ENCODE data around the gene NR6A1. TPM values are rescaled to one million over a fixed set of nuclear protein-coding genes. Genes with fewer than 3 reads are reported as not detected.

The NR6A1 gene
- total RNA-seq, 1 experiment from 2014 or later: 164 TPM

DNA sequence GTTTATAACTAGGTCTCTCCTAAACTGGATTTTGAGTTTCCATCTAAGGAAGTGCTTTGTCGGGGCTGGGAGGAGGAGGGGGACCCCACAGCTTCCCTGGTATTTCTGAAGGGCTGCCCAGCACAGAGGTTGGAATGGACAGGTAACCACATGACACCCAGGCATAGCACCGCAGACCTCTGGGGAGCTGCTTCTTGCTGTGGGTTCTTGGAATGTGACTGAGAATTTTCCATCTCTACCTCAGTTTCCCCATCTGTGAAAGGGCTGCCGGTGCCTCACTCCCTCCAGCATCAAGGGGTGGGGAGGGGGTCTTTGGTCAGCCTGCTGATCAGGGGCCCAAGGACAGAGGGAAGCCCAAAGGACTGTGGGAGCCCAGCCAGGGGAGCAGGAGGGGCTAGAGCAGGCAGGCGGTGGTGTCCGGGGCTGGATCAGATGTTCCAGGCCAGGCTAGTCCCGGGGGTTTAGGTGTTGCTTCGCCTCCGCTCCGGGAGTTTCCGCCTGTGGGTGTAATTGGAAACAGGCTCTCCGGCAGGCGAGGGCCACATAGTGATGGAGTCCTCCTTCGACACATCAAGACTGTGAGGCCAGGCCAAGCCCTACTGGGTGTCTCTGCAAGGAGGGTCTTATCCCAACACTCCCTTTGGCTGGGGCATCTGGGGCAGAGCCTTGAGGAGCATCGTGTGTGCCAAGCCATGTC is 9.1 kb upstream of the NR6A1 start:
- Mint-ChIP-seq H3K4me1 (peaks cover 26% of the 10 kb centered on the region), H3K27ac (no peak overlapping the region), H3K4me3 (peak overlapping the region; percentile 29; the same call in 1 of the 2 replicates), H3K27me3 (ENCODE audit: low read depth) (peaks cover 29% of the 10 kb centered on the region), H3K9me3 (no peaks in the 10 kb centered on the region), H3K36me3 (no peaks in the 10 kb centered on the region)
- POLR2A ChIA-PET: interaction anchor here (0.7 to 1.8 kb wide), 7 partner anchors 10 to 81 kb away, joined by 3 to 13 read pairs (median 4); partner anchors contain the start of genes ARPC5L, NR6A1, RPL35 and WDR38
- DNase-seq (ENCODE audit: low spot score) (peak; percentile 14), ATAC-seq (no peak)
- TF ChIP-seq GTF2I (CRISPR knock-in tag; conservative IDR thresholded peaks at IDR 0.05): no peak
- TF ChIP-seq, protein P1, sequence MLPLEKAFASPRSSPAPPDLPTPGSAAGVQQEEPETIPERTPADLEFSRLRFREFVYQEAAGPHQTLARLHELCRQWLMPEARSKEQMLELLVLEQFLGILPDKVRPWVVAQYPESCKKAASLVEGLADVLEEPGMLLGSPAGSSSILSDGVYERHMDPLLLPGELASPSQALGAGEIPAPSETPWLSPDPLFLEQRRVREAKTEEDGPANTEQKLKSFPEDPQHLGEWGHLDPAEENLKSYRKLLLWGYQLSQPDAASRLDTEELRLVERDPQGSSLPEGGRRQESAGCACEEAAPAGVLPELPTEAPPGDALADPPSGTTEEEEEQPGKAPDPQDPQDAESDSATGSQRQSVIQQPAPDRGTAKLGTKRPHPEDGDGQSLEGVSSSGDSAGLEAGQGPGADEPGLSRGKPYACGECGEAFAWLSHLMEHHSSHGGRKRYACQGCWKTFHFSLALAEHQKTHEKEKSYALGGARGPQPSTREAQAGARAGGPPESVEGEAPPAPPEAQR (CRISPR knock-in tag; IDR thresholded peaks at IDR 0.05): no peak
- TF ChIP-seq FOXK1 (CRISPR knock-in tag; IDR thresholded peaks at IDR 0.05): no peak
- TF ChIP-seq TCF7 (CRISPR knock-in tag; IDR thresholded peaks at IDR 0.05; ENCODE audit: low read depth): no peak
- TF ChIP-seq, protein P2, sequence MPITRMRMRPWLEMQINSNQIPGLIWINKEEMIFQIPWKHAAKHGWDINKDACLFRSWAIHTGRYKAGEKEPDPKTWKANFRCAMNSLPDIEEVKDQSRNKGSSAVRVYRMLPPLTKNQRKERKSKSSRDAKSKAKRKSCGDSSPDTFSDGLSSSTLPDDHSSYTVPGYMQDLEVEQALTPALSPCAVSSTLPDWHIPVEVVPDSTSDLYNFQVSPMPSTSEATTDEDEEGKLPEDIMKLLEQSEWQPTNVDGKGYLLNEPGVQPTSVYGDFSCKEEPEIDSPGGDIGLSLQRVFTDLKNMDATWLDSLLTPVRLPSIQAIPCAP (CRISPR knock-in tag; IDR thresholded peaks at IDR 0.05): no peak
- no peak for TF ChIP-seq SMAD4 (CRISPR knock-in tag; IDR thresholded peaks at IDR 0.05)
- no peak for TF ChIP-seq STAT6 (CRISPR knock-in tag; conservative IDR thresholded peaks at IDR 0.05; ENCODE audit: low read depth)
- TF ChIP-seq RELA (CRISPR knock-in tag; IDR thresholded peaks at IDR 0.05; ENCODE audit: borderline replicate concordance): no peak
- no peak for TF ChIP-seq ZNF232 (CRISPR knock-in tag; IDR thresholded peaks at IDR 0.05)
- TF ChIP-seq JAZF1 (CRISPR knock-in tag; IDR thresholded peaks at IDR 0.05): no peak
- TF ChIP-seq NFYB (CRISPR knock-in tag; conservative IDR thresholded peaks at IDR 0.05; ENCODE audit: low read depth): no peak
- no peak for TF ChIP-seq ZNF121 (CRISPR knock-in tag; IDR thresholded peaks at IDR 0.05)
- no peak for TF ChIP-seq NR3C1 (CRISPR knock-in tag; conservative IDR thresholded peaks at IDR 0.05; ENCODE audit: low read depth)
- no peak for TF ChIP-seq NR2C2 (CRISPR knock-in tag; IDR thresholded peaks at IDR 0.05)
- TF ChIP-seq GRHL2 (CRISPR knock-in tag; IDR thresholded peaks at IDR 0.05; ENCODE audit: insufficient replicate concordance, severe bottlenecking): no peak
- CTCF ChIA-PET: interaction anchor here (0.6 to 12.2 kb wide), 14 partner anchors 10 to 156 kb away, joined by 3 to 935 read pairs (median 4); partner anchors contain the start of genes NR6A1, RPL35 and WDR38

GRCh38 chr9:124779368-124780059 is 8.4 kb upstream of the NR6A1 start:
- TF ChIP-seq ZNF671 (CRISPR knock-in tag; IDR thresholded peaks at IDR 0.05) (no peak), ETV6 (CRISPR knock-in tag; IDR thresholded peaks at IDR 0.05) (no peak), FOXK1 (CRISPR knock-in tag; IDR thresholded peaks at IDR 0.05) (no peak)
- TF ChIP-seq, protein P3, sequence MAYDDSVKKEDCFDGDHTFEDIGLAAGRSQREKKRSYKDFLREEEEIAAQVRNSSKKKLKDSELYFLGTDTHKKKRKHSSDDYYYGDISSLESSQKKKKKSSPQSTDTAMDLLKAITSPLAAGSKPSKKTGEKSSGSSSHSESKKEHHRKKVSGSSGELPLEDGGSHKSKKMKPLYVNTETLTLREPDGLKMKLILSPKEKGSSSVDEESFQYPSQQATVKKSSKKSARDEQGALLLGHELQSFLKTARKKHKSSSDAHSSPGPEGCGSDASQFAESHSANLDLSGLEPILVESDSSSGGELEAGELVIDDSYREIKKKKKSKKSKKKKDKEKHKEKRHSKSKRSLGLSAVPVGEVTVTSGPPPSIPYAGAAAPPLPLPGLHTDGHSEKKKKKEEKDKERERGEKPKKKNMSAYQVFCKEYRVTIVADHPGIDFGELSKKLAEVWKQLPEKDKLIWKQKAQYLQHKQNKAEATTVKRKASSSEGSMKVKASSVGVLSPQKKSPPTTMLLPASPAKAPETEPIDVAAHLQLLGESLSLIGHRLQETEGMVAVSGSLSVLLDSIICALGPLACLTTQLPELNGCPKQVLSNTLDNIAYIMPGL (CRISPR knock-in tag; IDR thresholded peaks at IDR 0.05): no peak
- DNase-seq (ENCODE audit: low spot score) (peak; percentile 56), ATAC-seq (peak; percentile 57)
- Mint-ChIP-seq H3K27ac (peak overlapping the region; percentile 80), H3K4me3 (peak overlapping the region; percentile 45), H3K36me3 (no peaks in the 10 kb centered on the region), H3K27me3 (ENCODE audit: low read depth) (peaks cover 30% of the 10 kb centered on the region), H3K4me1 (peaks cover 28% of the 10 kb centered on the region), H3K9me3 (no peaks in the 10 kb centered on the region)
- ChIA-PET POLR2A (interaction anchor here (0.6 to 1.8 kb wide), 9 partner anchors 9 to 913 kb away, joined by 3 to 13 read pairs (median 4); partner anchors contain the start of genes ARPC5L, NR6A1, RPL35 and WDR38), CTCF (interaction anchor here (0.5 to 12.2 kb wide), 19 partner anchors 9 to 658 kb away, joined by 3 to 935 read pairs (median 4); partner anchors contain the start of genes NR6A1, RPL35 and WDR38)

All from WTC11 (cell line).